B cell (primary cell): ENCODE results near the gene PSEN1. TPM values are rescaled to one million over a fixed set of nuclear protein-coding genes. Genes with fewer than 3 reads are reported as not detected.
"Not testable (repeated sequence)": the region's sequence is repeated elsewhere in the genome, so short reads cannot be mapped to it uniquely, and the experiment has no call there.

Experiments
- ATAC-seq: fragments of 200-7000 bp; cut with Tn5 transposase; one replicate; pipeline ENCODE4 v1.10.0; 2021; ENCODE audit warnings: low read depth, mild to moderate bottlenecking, moderate number of reproducible peaks, moderate library complexity
- CTCF ChIA-PET: fragments of 350-600 bp; sonication (Branson Sonifier 250); formaldehyde crosslinking; loops from one replicate; lab custom pipeline; 2021; ENCODE audit warnings: antibody characterized with exemption, inconsistent platforms; lab: Charles Lee
- POLR2A ChIA-PET: fragments of 350-600 bp; sonication (Branson Sonifier 250); formaldehyde crosslinking; loops from one replicate; lab custom pipeline; 2021; ENCODE audit warnings: antibody characterized with exemption; lab: Charles Lee
- DNase-seq: peaks from one replicate; pipeline ENCODE4 v3.0.0; 2013
- H2AFZ ChIP-seq: 2 replicates; pipeline ENCODE4 v1.6.1; 2012; ENCODE audit warnings: mild to moderate bottlenecking, low read depth, low read length; ENCODE audit not compliant: insufficient read depth, poor library complexity, severe bottlenecking
- H3K27ac ChIP-seq, 2 donors: 1 replicate in 1 of 2; 2 replicates in 1 of 2; pipeline ENCODE4 v1.5.1; 2012 to 2013; ENCODE audit warnings: low read length in 2 of 2, mild to moderate bottlenecking in 2 of 2, moderate library complexity in 1 of 2
- H3K27me3 ChIP-seq, 4 experiments: fragments of 200-600 bp in 1 of 4; sonication (generic) in 1 of 4; replicated peaks in 1 of 4; 1 replicate in 2 of 4; 2 replicates in 2 of 4; pipeline versions ENCODE4 v1.6.1 to v1.7.0; 2013 to 2016; ENCODE audit warnings: low read length in 3 of 4, mild to moderate bottlenecking in 2 of 4, mixed read lengths in 1 of 4, moderate library complexity in 1 of 4; ENCODE audit not compliant: insufficient read depth in 4 of 4, control insufficient read depth in 3 of 4; ENCODE audit errors: control extremely low read depth in 1 of 4
- H3K36me3 ChIP-seq, 2 experiments: replicated peaks in 1 of 2; 1 replicate in 1 of 2; 2 replicates in 1 of 2; pipeline versions ENCODE4 v1.6.1 to v1.7.1; 2013; ENCODE audit warnings: low read length in 1 of 2; ENCODE audit not compliant: insufficient read depth in 2 of 2, control insufficient read depth in 1 of 2; ENCODE audit errors: control extremely low read depth in 1 of 2, extremely low read depth in 1 of 2
- H3K4me1 ChIP-seq, 2 donors: fragments of 200-600 bp in 1 of 2; sonication (generic) in 1 of 2; 1 replicate in 1 of 2; 2 replicates in 1 of 2; pipeline versions ENCODE4 v1.5.1 to v1.6.1; 2013 to 2017; ENCODE audit warnings: low read length in 2 of 2; ENCODE audit not compliant: control insufficient read depth in 2 of 2, insufficient read depth in 2 of 2
- H3K4me2 ChIP-seq: replicated peaks from 2 replicates; pipeline ENCODE3; 2012; ENCODE audit warnings: mild to moderate bottlenecking, low read depth, low read length; ENCODE audit not compliant: poor library complexity, severe bottlenecking
- H3K4me3 ChIP-seq, 5 experiments: fragments of 200-600 bp in 1 of 5; sonication (generic) in 1 of 5; 1 replicate in 3 of 5; 2 replicates in 2 of 5; pipeline versions ENCODE4 v1.5.1 to v1.7.0; 2011 to 2016; ENCODE audit warnings: low read length in 4 of 5, mild to moderate bottlenecking in 4 of 5, low read depth in 2 of 5, control low read depth in 1 of 5, moderate library complexity in 1 of 5; ENCODE audit not compliant: insufficient read depth in 1 of 5; ENCODE audit errors: control extremely low read depth in 1 of 5, extremely low read depth in 1 of 5
- H3K79me2 ChIP-seq: fragments of 200-600 bp; sonication (generic); one replicate; pipeline ENCODE4 v1.6.0; 2016; ENCODE audit warnings: low read length; ENCODE audit not compliant: control insufficient read depth, insufficient read depth
- H3K9ac ChIP-seq: fragments of 200-600 bp; sonication (generic); 2 replicates; pipeline ENCODE4 v1.6.1; 2017; ENCODE audit warnings: mild to moderate bottlenecking, low read length, moderate library complexity
- H3K9me3 ChIP-seq, 3 donors: one replicate each; pipeline versions ENCODE4 v1.6.1 to v1.7.1; 2013; ENCODE audit warnings: low read length in 2 of 3; ENCODE audit not compliant: control insufficient read depth in 2 of 3, insufficient read depth in 1 of 3; ENCODE audit errors: control extremely low read depth in 1 of 3
- H4K20me1 ChIP-seq: 2 replicates; pipeline ENCODE4 v1.6.0; 2012; ENCODE audit warnings: mild to moderate bottlenecking, low read length; ENCODE audit not compliant: insufficient read depth, control insufficient read depth, poor library complexity, severe bottlenecking
- H3K27ac Mint-ChIP-seq: one replicate; pipeline ENCODE4 v1.8.0; 2021; ENCODE audit warnings: mixed read lengths
- H3K27me3 Mint-ChIP-seq: one replicate; pipeline ENCODE4 v1.8.0; 2021; ENCODE audit warnings: mixed read lengths
- H3K4me1 Mint-ChIP-seq: one replicate; pipeline ENCODE4 v1.8.0; 2021; ENCODE audit warnings: mixed read lengths
- H3K4me3 Mint-ChIP-seq: one replicate; pipeline ENCODE4 v1.8.0; 2021; ENCODE audit warnings: mixed read lengths
- H3K9me3 Mint-ChIP-seq: one replicate; pipeline ENCODE4 v1.8.0; 2022; ENCODE audit warnings: mixed read lengths; ENCODE audit not compliant: insufficient read depth
- EZH2 ChIP-seq: IDR thresholded peaks from 2 replicates; pipeline ENCODE4 v1.6.1; 2012; ENCODE audit warnings: borderline replicate concordance, low read depth, mild to moderate bottlenecking, moderate library complexity, low read length; ENCODE audit not compliant: insufficient read depth, poor library complexity, severe bottlenecking
- WGBS: methylation state at CpG from one replicate; pipeline ENCODE4 v1.1.5; 2013; ENCODE audit warnings: missing lambda C conversion rate; ENCODE audit not compliant: insufficient coverage; 5-methylcytosine and 5-hydroxymethylcytosine counted together
- intact Hi-C: fragments of 100-400 bp; cut with micrococcal nuclease; formaldehyde crosslinking; loops from one replicate; pipeline ENCODE4 v1.10.0; 2022
- polyA plus RNA-seq: library from polyadenylated mRNA; depleted of rRNA; stranded (reverse); fragments of >200 nt; gene quantifications from 2 replicates; pipeline ENCODE4 v1.2.3, GENCODE V29; 2012
- total RNA-seq, 2 donors: library from RNA; stranded (reverse); fragments of 120-200 nt in 1 of 2; gene quantifications; 1 replicate in 1 of 2; 2 replicates in 1 of 2; pipeline versions ENCODE4 v1.2.3 to v1.2.4, GENCODE V29; 2013 to 2022
- TF ChIP-seq, protein P1 (sequence below): fragments of 200-600 bp; IDR thresholded peaks from one replicate; pipeline ENCODE4 v1.8.0; 2022; ENCODE audit warnings: antibody characterized with exemption, mild to moderate bottlenecking

Gene PSEN1
- total and polyA plus RNA-seq, 2 donors (not counting 1 experiment from before 2014, with no cell fraction given): 10.2 to 75.9 TPM

GRCh38 chr14:73191441-73191840 lies 55.1 kb downstream of the PSEN1 start:
- ChIA-PET CTCF (no interaction called here), POLR2A (no interaction called here)
- H3K27me3 ChIP-seq: no peaks in the 10 kb centered on the region
- H3K9ac ChIP-seq: no peak overlapping the region
- H3K4me3 Mint-ChIP-seq: no peak overlapping the region
- H2AFZ ChIP-seq: no peak overlapping the region
- H3K4me2 ChIP-seq: no peak overlapping the region
- TF ChIP-seq, protein P1, sequence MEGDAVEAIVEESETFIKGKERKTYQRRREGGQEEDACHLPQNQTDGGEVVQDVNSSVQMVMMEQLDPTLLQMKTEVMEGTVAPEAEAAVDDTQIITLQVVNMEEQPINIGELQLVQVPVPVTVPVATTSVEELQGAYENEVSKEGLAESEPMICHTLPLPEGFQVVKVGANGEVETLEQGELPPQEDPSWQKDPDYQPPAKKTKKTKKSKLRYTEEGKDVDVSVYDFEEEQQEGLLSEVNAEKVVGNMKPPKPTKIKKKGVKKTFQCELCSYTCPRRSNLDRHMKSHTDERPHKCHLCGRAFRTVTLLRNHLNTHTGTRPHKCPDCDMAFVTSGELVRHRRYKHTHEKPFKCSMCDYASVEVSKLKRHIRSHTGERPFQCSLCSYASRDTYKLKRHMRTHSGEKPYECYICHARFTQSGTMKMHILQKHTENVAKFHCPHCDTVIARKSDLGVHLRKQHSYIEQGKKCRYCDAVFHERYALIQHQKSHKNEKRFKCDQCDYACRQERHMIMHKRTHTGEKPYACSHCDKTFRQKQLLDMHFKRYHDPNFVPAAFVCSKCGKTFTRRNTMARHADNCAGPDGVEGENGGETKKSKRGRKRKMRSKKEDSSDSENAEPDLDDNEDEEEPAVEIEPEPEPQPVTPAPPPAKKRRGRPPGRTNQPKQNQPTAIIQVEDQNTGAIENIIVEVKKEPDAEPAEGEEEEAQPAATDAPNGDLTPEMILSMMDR: no peak
- no peak for TF ChIP-seq EZH2
- H3K9me3 Mint-ChIP-seq: no peaks in the 10 kb centered on the region
- H3K4me1 ChIP-seq: no peaks in the 10 kb centered on the region
- no CpG with 5 or more reads among the region's 2 CpGs for WGBS
- intact Hi-C loops: no loop called here
- no peak for DNase-seq
- peaks cover 0 to 3% (median 0%) of the 10 kb centered on the region in 3 donors for H3K9me3 ChIP-seq
- no peak overlapping the region for H3K4me3 ChIP-seq
- H3K36me3 ChIP-seq: peaks cover 0 to 68% of the 10 kb centered on the region in 2 experiments
- H3K4me1 Mint-ChIP-seq: no peaks in the 10 kb centered on the region
- no peak overlapping the region for H3K27ac ChIP-seq
- no peak overlapping the region for H3K27ac Mint-ChIP-seq
- ATAC-seq: no peak
- H3K27me3 Mint-ChIP-seq: no peaks in the 10 kb centered on the region
- H3K79me2 ChIP-seq: no peaks in the 10 kb centered on the region
- H4K20me1 ChIP-seq: peaks cover 6% of the 10 kb centered on the region

DNA sequence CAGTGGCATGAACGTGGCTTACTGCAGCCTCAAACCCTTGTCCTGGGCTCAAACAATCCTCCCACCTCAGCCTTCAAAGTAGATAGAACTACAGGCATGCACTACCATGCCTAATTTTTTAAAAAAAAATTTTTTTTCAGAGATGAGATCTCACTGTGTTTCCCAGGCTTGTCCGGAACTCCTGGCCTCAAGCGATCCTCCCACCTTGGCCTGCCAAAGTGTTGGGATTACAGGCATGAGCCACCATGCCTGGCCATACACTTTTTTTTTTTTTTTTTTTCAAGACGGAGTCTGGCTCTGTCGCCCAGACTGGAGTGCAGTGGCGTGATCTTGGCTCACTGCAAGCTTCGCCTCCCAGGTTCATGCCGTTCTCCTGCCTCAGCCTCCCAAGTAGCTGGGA lies 58.0 kb downstream of the PSEN1 start:
- H3K4me3 Mint-ChIP-seq, H3K4me2 ChIP-seq, H3K27me3 ChIP-seq, H3K4me3 ChIP-seq, H3K27me3 Mint-ChIP-seq, H3K9me3 ChIP-seq, POLR2A ChIA-PET, DNase-seq, H3K27ac Mint-ChIP-seq, H2AFZ ChIP-seq, H3K4me1 Mint-ChIP-seq, CTCF ChIA-PET, H3K4me1 ChIP-seq, H3K27ac ChIP-seq, H4K20me1 ChIP-seq, intact Hi-C loops, H3K79me2 ChIP-seq, H3K9me3 Mint-ChIP-seq, H3K9ac ChIP-seq, ATAC-seq: not testable (repeated sequence)
- 97% methylated on average over 8 of the region's 8 CpGs for WGBS
- H3K36me3 ChIP-seq: peaks cover 10 to 65% of the 10 kb centered on the region in 2 experiments
